GM10248 (cell line): ENCODE data around the gene FSTL4.

Source experiments
- CTCF ChIA-PET: fragments of 300-600 bp; sonication (Branson Sonifier 250); formaldehyde crosslinking; extraction: SDS; loops from one replicate; lab custom pipeline; 2021; ENCODE audit warnings: antibody characterized with exemption; lab: Yijun Ruan, JAX
- POLR2A ChIA-PET: fragments of 350-650 bp; sonication (Branson Sonifier 250); formaldehyde crosslinking; extraction: SDS; loops from one replicate; lab custom pipeline; 2020; ENCODE audit warnings: antibody characterized with exemption; lab: Yijun Ruan, JAX
- DNase-seq: peaks from one replicate; pipeline ENCODE4 v3.0.0; 2012; ENCODE audit errors: extremely low spot score
- TF ChIP-seq, protein P1 (sequence below): IDR thresholded peaks from 2 replicates; pipeline ENCODE4 v1.5.1; 2012; ENCODE audit warnings: mild to moderate bottlenecking, low read depth; ENCODE audit errors: extremely low read depth, missing control alignments, control extremely low read depth

The FSTL4 gene

DNA sequence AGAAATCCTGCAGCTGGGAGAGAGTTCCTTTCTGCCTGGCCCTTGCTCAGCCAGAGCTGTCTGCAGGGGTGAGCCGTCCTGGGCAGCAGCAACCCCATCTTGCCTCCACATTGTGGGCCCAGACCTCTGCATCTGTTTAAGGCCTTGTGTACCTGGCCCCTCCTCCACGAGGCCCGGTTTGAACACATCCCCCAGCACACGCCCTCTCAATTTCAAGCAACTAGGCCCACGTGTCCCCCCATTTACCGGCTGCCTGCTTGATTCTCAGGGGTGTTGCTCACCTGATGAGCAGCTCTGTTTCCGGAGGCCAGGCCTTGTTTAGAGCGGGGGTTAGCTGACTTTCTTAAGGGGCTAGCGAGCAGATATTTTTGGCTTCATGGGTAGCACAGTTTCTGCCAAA, 378.7 kb downstream of the FSTL4 start:
- POLR2A ChIA-PET, result no interaction called here
- TF ChIP-seq, protein P1, sequence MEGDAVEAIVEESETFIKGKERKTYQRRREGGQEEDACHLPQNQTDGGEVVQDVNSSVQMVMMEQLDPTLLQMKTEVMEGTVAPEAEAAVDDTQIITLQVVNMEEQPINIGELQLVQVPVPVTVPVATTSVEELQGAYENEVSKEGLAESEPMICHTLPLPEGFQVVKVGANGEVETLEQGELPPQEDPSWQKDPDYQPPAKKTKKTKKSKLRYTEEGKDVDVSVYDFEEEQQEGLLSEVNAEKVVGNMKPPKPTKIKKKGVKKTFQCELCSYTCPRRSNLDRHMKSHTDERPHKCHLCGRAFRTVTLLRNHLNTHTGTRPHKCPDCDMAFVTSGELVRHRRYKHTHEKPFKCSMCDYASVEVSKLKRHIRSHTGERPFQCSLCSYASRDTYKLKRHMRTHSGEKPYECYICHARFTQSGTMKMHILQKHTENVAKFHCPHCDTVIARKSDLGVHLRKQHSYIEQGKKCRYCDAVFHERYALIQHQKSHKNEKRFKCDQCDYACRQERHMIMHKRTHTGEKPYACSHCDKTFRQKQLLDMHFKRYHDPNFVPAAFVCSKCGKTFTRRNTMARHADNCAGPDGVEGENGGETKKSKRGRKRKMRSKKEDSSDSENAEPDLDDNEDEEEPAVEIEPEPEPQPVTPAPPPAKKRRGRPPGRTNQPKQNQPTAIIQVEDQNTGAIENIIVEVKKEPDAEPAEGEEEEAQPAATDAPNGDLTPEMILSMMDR, result no peak
- CTCF ChIA-PET, result interaction anchor here (1.9 kb wide), 1 partner anchor 123 kb away, joined by 7 read pairs; no protein-coding TSS in a partner anchor
- DNase-seq, result no peak

DNA sequence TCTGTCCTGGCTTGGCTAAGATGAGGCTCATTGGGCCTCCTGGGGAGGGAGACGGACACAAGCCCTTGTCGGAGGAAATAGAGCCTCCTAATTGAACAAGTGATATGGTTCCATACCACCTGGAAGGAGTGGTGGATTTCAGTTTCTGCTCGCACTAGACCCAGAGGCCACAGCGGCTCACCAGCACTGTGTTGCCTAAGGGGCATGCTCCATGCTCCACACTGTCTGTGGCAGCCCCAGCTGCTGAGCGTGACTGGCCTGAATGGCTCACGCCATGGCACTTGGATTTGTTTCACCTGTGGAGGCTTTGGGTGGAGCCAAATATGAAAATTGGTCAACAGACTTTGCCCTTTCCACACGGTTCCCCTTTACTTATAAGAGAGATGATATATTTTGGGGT, 379.4 kb downstream of the FSTL4 start:
- POLR2A ChIA-PET, result no interaction called here
- TF ChIP-seq, protein P1, result no peak
- DNase-seq, result no peak
- CTCF ChIA-PET, result interaction anchor here (1.4 kb wide), 1 partner anchor 9 kb away, joined by 3 read pairs; no protein-coding TSS in a partner anchor

DNA sequence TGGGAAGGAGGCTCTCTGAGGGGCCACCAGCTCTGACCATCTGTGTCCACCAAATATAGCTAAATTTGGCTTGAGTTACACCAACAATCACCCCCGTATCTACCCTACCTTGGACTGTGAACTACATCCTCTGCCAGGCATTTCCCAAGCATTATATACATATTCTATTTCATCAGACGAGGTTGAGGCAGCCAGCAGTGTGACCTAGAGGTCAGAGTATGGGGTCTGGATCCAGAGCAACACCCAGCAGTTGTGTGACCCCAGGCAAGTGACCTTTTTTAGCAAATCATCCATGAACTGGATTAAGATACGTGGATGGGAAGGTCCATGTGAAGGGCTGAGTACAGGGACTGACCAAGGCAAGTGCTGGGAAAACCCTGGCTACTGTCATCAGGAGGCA, 379.9 kb downstream of the FSTL4 start:
- TF ChIP-seq, protein P1, result no peak
- DNase-seq, result no peak
- CTCF ChIA-PET, result interaction anchor here (1.4 kb wide), 1 partner anchor 9 kb away, joined by 3 read pairs; no protein-coding TSS in a partner anchor
- POLR2A ChIA-PET, result no interaction called here

DNA sequence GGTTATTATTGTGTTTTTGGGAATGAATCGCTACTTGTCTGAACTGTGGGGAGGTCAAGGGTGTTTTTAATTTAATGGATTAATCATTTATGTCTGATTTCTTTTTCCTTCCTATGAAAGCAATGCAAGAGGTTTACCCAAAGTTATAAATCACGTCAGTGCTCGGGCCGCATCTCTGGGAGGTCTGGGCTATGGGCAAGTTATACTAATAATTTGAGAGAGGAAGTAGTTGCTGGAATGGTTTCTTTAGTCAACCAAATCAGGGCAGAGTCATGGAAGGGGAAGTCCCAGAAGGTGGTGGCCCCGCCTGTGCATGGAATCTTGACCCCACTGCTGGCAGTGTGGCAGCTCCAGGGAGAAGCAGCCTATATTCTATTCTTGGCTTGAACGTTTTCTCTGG, 380.3 kb downstream of the FSTL4 start:
- TF ChIP-seq, protein P1, result no peak
- CTCF ChIA-PET, result interaction anchor here (1.4 kb wide), 1 partner anchor 8 kb away, joined by 3 read pairs; no protein-coding TSS in a partner anchor
- DNase-seq, result no peak
- POLR2A ChIA-PET, result no interaction called here

DNA sequence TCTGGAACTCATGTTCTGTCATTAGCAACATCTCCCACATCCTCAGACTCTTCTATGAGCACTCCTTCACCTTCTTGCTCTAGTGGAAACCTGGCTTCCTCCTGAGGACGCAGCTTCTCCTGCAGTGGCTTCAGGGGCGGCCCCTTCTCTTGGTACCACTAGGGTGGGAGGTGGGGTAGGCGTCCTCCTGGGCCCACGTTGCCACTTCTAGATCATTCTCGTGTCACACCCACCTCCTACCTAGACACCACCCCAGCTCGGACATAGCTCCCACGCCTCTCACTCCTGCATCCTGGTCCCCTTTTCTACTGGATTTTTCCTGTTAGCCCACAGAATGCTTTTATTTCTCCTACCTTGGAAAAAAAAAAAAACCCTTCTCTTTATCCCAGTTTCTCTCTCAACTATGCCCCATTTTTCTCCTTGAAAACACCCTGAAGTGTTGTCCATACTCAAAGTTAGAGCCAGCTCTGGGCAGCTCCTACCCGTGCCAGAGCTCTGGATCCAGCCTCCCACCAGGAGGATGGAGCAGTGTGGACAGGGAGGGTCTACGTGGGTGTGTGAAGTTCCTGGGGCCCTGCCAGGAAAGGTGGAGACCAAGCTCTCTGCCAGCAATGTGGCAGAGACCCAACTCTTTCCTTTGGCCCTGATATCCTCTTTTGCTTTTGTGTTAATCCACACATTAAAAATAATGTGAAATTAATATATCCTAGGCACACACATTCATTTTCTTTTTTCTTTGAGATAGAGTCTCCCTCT, 381.3 kb downstream of the FSTL4 start:
- TF ChIP-seq, protein P1, result no peak
- ChIA-PET CTCF (interaction anchor here (1.4 kb wide), 1 partner anchor 9 kb away, joined by 3 read pairs; no protein-coding TSS in a partner anchor), POLR2A (interaction anchor here (0.5 kb wide), 1 partner anchor 752 kb away, joined by 3 read pairs; no protein-coding TSS in a partner anchor)
- DNase-seq, result no peak

DNA sequence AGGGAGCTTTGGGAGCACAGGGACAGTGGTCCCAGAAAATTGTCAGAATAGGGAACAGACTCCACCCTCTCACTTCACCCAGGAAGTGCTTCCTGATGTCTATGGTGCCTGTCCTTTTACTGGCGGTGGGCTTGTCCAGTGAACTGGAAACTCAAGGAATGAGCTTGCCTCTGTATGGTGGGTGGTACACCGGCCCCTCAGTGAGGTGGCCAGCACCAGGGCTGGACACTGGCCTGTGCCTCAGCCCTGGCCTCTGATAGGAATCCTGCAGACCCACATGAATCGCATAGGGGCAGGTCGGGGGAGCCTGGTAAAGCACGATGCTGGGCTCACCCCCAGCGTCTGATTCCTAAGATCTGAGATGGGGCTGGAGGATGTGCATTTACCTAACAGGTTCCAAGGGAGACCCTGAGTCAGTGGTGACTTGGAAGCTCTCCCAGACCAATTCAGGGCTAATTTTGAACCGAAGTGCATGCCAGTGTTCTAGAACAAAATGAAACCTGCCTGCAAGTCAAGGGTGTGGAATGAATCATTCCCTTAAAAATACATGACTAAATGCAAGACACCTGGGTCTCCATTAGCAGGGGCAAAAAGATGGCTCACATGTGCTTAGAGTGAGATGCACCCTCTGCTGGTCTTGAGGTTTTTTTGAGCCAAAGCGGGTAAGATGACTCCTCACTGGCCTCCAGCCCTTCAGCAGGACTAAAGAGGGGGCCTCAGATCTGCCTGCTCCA, 382.2 kb downstream of the FSTL4 start:
- ChIA-PET POLR2A (interaction anchor here (0.5 kb wide), 1 partner anchor 753 kb away, joined by 3 read pairs; no protein-coding TSS in a partner anchor), CTCF (interaction anchor here (1.4 to 1.5 kb wide), 2 partner anchors 8 to 23 kb away, joined by 3 read pairs; no protein-coding TSS in a partner anchor)
- TF ChIP-seq, protein P1, result no peak
- DNase-seq, result no peak
